ENCODE measurements around the gene MRPS35.

MRPS35 gene

DNA sequence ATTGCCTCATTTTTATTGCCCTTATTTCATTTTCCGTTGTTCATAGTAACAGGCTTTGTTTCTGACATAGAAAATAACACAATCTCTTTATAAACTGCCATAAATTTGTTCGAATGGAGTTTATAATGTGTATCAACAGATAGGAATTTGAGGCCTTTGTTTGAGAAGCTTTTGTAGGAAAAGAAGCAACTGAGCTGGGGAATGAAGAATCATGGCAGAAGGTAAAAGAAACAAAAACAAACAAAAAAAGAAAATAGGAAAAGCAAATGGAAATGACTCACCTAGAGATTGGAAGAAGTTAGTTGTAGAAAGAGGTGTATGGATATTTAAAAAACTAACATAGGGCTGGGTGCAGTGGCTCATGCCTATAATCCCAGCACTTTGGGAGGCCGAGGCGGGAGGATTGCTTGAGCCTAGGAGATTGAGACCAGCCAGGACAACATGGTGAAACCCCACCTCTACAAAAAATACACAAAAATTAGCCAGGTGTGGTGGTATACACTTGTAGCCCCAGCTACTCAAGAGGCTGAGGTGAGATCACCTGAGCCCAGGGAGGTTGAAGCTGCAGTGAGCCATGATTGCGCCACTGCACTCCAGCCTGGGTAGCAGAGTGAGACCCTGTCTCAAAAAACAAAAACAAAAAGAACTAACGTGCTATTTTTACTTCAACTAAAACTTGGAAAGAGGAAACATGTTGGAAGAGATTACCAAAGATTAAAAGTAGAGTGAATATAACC, 14.9 kb upstream of the MRPS35 start:
- TF ChIP-seq GATA3 (IDR thresholded peaks at IDR 0.05; ENCODE audit: low read depth, low read length), result no peak
- TF ChIP-seq GATA2 (IDR thresholded peaks at IDR 0.05; ENCODE audit: low read depth, low read length), result no peak

- TF ChIP-seq GATA2 (IDR thresholded peaks at IDR 0.05; ENCODE audit: low read depth, low read length), result no peak
- TF ChIP-seq GATA3 (IDR thresholded peaks at IDR 0.05; ENCODE audit: low read depth, low read length), result no peak
Observed at GRCh38 chr12:27696293-27696652, 14.4 kb upstream of the MRPS35 start, which contains the start of gene REP15. TSS of gene REP15 (plus strand) at chr12:27696447. CDS start at chr12:27696563, 116 bp downstream.

- TF ChIP-seq GATA3 (IDR thresholded peaks at IDR 0.05; ENCODE audit: low read depth, low read length) (no peak), GATA2 (IDR thresholded peaks at IDR 0.05; ENCODE audit: low read depth, low read length) (no peak)
Observed at GRCh38 chr12:27696864-27697564, 13.6 kb upstream of the MRPS35 start.

- TF ChIP-seq GATA3 (IDR thresholded peaks at IDR 0.05; ENCODE audit: low read depth, low read length) (no peak), GATA2 (IDR thresholded peaks at IDR 0.05; ENCODE audit: low read depth, low read length) (no peak)
Observed at GRCh38 chr12:27703720-27704452, 6.7 kb upstream of the MRPS35 start.

DNA sequence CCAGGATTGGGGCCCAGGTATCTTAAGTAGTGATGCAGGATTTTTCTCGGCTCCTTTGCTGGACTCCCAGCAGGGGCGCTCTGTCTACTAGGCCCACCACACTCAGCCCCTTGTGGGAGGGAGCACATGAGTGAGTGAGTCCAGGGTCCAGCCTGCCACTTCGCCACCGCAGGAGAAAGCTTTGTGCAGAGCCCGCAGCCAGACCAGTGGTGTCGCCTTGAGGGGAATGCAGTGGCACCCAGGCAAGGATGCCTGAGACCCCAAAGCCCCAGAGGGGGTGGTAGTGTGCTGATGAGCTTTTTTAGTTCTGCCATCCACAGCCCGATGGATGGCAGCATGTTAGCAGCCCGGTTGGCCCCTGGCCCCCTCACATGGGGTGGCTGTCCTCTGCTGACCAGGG, 5.4 kb upstream of the MRPS35 start:
- TF ChIP-seq GATA2 (IDR thresholded peaks at IDR 0.05; ENCODE audit: low read depth, low read length), result no peak
- TF ChIP-seq GATA3 (IDR thresholded peaks at IDR 0.05; ENCODE audit: low read depth, low read length), result no peak

DNA sequence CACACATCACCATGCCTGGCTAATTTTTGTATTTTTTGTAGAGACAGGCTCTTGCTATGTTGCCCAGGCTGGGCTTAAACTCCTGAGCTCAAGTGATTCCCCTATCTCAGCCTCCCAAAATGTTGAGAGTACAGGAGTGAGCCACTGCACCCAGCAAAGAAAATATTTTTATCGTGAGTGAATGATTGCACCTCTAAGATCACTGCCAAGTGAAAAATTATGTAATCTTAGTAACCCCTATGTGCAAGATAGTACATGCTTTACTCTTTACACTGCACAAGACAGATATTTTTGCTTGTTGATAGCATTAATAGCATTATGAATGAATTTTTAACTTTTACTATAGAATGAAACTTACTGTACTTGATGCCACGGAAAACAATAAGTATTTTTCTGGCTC, 3.4 kb upstream of the MRPS35 start:
- TF ChIP-seq GATA3 (IDR thresholded peaks at IDR 0.05; ENCODE audit: low read depth, low read length), result no peak
- no peak for TF ChIP-seq GATA2 (IDR thresholded peaks at IDR 0.05; ENCODE audit: low read depth, low read length)

DNA sequence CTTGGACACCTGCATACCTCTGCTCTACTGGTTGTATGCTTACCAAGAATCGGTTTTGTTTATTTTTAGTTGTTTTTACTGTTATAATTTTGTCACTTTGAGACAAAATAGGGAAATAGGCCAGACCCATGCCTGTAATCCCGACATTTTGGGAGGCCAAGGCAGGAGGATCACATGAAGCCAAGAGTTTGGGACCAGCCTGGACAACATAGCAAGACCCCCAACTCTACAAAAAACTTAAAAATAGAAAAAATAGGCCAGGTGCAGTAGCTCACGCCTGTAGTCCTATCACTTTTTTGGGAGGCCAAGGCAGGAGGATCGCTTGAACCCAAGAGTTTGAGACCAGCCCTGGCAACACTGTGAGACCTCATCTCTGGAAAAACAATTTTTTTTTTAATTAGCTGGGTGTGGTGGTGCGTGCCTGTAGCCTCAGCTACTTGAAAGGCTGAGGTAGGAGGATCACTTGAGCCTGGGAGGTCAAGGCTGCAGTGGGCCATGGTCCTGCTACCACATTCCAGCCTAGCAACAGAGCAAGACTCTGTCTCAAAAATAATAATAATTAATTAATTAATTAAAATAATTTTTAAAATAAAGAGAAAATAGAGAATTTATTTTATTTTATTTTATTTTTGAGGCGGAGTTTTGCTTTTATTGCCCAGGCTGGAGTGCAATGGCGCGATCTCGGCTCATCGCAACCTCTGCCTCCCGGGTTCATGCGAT, 1.3 kb upstream of the MRPS35 start:
- TF ChIP-seq GATA3 (IDR thresholded peaks at IDR 0.05; ENCODE audit: low read depth, low read length), result no peak
- no peak for TF ChIP-seq GATA2 (IDR thresholded peaks at IDR 0.05; ENCODE audit: low read depth, low read length)

GRCh38 chr12:27709932-27710591, 570 bp upstream of the MRPS35 start:
- TF ChIP-seq GATA2 (IDR thresholded peaks at IDR 0.05; ENCODE audit: low read depth, low read length), result no peak
- no peak for TF ChIP-seq GATA3 (IDR thresholded peaks at IDR 0.05; ENCODE audit: low read depth, low read length)

DNA sequence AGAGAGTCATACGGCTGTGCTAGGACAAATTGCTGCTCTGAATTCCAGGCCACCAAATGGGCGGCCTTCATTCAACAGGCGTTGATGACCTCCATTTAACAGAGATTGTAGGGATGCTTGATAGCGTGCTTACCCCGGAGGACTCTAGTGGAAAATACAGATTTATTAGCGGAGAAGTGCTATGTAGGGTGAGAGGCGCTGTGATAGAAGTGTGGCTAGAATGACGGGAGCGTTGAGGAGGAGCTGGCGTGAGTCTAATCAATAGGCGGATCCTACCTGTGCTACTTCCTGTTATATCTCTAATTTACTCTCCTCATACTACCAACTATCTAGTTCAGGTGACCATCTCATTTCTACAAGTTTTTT, 668 bp downstream of the MRPS35 start:
- TF ChIP-seq GATA3 (IDR thresholded peaks at IDR 0.05; ENCODE audit: low read depth, low read length), result no peak
- no peak for TF ChIP-seq GATA2 (IDR thresholded peaks at IDR 0.05; ENCODE audit: low read depth, low read length)

- no peak for TF ChIP-seq GATA2 (IDR thresholded peaks at IDR 0.05; ENCODE audit: low read depth, low read length)
- TF ChIP-seq GATA3 (IDR thresholded peaks at IDR 0.05; ENCODE audit: low read depth, low read length), result no peak
Observed at GRCh38 chr12:27711967-27712366, 1.3 kb downstream of the MRPS35 start.

DNA sequence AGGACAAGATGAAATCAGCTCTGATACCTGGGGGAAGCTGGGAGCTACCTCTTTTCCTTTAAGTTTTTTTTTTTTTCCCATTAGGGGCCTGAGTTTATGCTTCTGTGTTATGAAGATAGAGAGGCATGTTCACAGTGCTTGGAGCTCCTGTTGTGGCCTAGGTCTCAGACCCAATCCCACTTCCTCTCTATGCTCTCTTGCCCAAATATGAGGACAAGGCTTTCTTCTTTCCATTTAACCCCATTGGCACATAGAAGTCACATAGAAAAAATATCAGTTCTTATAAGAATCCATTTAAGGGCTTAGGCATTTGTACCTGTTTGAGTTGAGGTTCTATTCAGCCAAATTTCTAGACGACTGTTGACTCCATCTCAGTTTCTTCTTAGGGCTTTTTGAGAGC, 12.6 kb downstream of the MRPS35 start:
- TF ChIP-seq GATA2 (IDR thresholded peaks at IDR 0.05; ENCODE audit: low read depth, low read length) (no peak), GATA3 (IDR thresholded peaks at IDR 0.05; ENCODE audit: low read depth, low read length) (no peak)

DNA sequence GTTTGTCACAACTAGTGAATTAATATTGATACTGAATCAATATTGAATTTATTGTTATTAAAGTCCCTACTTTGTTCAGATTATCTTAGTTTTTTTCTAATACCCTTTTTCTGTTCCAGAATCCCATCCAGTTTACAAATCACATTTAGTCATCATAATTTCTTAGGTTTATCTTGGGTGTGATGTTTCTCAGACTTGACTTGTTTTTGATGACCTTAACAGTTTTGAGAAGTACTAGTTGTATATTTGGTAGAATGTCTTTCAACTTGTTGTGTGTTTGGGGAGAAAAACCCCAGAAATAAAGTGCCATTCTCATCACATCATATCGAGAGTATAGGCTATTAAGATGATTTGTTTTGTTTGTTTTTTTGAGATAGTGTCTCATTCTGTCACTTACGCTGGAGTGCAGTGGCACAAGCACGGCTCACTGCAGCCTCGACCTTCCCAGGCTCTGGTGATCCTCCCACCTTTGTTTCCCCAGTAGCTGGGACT, 19.5 kb downstream of the MRPS35 start:
- TF ChIP-seq GATA2 (IDR thresholded peaks at IDR 0.05; ENCODE audit: low read depth, low read length), result no peak

- no peak for TF ChIP-seq GATA2 (IDR thresholded peaks at IDR 0.05; ENCODE audit: low read depth, low read length)
- TF ChIP-seq GATA3 (IDR thresholded peaks at IDR 0.05; ENCODE audit: low read depth, low read length), result no peak
Observed at GRCh38 chr12:27732281-27732680, 21.6 kb downstream of the MRPS35 start.
